Endometrial microvascular endothelial cells (primary cell): ENCODE data around the gene SAP30BP. TPM values are rescaled to one million over a fixed set of nuclear protein-coding genes. Genes with fewer than 3 reads are reported as not detected.

Experiments used
- in situ Hi-C: cut with HindIII; loops from 2 replicates; pipeline ENCODE4 v1.10.0; 2017; ENCODE audit warnings: low sequenced_read_pairs, low pct_unique_long_range_greater_than_20kb; ENCODE audit errors: inconsistent ontology term
- total RNA-seq: library from RNA; depleted of rRNA; stranded (reverse); fragments of >200 nt; gene quantifications from one replicate; pipeline ENCODE4 v1.2.3, GENCODE V29; 2015; ENCODE audit errors: inconsistent ontology term

SAP30BP gene
- total RNA-seq, 1 donor from 2014 or later: 107 TPM

GRCh38 chr17:75643643-75644017, 23.5 kb upstream of the SAP30BP start:
- in situ Hi-C loops: no loop called here

- in situ Hi-C loops: no loop called here
Observed at GRCh38 chr17:75645501-75645888, 21.6 kb upstream of the SAP30BP start.

- in situ Hi-C loops: no loop called here
Observed at GRCh38 chr17:75645889-75646637, 21.1 kb upstream of the SAP30BP start.

DNA sequence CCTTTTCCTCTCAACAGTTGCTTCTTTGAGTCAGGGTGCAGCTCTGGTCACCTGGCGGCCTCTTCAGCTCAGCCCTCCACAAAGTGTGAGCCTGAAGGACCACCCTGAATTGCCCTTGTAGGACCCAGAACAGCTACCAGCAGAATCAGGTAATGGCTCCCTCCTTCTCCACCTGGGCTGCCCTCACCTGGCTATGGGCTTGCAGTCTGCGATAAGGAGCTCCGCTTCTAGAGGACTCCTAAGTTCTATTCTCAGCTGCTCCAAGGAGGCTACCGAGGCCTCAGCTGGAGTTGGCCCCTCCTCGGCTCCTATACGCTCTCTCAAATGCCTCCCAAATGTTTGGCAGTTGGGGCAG, 20.5 kb upstream of the SAP30BP start:
- in situ Hi-C loops: no loop called here

GRCh38 chr17:75647061-75647460, 20.1 kb upstream of the SAP30BP start:
- in situ Hi-C loops: no loop called here

- in situ Hi-C loops: no loop called here
Observed at GRCh38 chr17:75647921-75648320, 19.2 kb upstream of the SAP30BP start.

GRCh38 chr17:75649687-75650086, 17.5 kb upstream of the SAP30BP start:
- in situ Hi-C loops: no loop called here

DNA sequence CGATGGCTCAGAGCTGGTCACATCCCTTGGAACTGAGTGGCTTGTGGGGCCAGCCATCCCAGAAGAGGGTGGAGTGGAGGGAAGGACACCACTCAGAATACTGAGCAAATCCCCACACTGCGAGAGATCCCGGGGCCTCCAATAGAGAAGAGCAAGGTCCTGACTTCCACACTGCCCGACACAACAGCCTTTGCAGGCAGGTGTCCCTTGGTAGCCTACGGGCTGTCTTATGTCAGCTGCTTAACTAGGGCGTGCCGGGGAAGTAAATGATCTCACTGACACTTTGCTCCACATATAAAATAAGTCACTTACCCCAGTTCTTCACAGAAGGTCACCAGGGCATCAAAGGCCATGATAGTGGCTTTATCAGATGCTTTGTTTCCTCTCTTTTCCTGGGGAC, 16.3 kb upstream of the SAP30BP start:
- in situ Hi-C loops: no loop called here

GRCh38 chr17:75652341-75652740, 14.8 kb upstream of the SAP30BP start:
- in situ Hi-C loops: no loop called here

- in situ Hi-C loops: no loop called here
Observed at GRCh38 chr17:75652934-75653549, 14.1 kb upstream of the SAP30BP start.

GRCh38 chr17:75654176-75654575, 13.0 kb upstream of the SAP30BP start:
- in situ Hi-C loops: no loop called here

DNA sequence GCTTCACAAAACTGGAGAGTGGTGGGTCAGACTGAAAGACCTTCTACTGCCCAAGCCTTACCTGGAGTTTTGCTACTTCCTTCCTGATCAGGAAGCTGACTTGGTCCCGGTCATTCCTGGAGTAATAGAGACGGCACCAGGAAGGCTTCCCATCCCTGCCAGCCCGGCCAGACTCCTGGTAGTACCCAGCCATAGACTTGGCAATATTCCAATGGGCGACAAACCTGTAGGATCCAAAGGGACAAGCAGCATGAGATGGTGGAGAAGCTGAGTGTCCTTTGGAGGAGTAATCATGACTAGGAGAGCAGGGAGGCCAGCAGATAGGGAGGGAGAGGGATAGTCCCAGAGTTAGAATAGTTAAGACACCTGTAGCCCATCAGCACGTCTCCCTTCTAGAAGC, 8.9 kb upstream of the SAP30BP start:
- in situ Hi-C loops: no loop called here

DNA sequence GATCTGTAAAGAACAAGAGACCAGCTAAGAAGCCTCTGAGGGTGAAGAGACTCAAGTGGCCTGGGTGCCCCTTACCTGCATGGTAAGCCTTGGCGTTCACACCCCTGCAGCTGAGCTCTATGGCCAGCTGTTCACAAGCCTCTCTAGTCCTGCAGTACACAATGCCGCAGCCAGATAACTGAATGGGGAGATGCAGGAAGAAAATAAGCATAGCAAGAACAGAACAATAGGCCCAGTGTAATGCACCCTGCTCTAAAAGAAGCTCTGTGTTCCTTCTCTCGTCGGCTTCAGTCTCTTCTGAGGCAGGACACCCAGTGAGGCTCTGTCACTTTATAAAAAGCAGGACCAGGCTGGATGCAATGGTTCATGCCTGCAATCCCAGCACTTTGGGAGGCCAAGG, 5.6 kb upstream of the SAP30BP start:
- in situ Hi-C loops: no loop called here

- in situ Hi-C loops: no loop called here
Observed at GRCh38 chr17:75662511-75662910, 4.6 kb upstream of the SAP30BP start.

DNA sequence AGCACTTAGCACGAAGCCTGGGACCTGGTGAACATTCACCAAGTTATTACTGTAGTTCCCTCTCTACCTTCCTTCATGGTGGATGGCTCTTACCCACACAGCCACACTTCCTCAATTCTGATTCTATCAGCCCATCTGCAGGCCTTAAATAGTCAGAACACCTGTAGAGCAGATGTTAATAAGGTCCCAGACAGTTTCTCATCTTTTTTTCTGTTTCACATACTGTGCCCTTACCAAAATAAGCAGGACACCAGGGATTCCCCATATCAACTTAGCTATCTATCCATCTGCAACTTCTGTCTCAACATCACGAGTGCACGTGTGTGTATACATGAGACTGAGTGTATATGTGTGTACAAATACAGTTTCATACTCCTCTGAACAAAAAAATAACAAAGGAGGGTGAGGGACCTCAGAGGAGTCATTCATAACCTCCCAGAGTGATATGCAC, 3.0 kb upstream of the SAP30BP start:
- in situ Hi-C loops: no loop called here

- in situ Hi-C loops: no loop called here
Observed at GRCh38 chr17:75665981-75666380, 1.2 kb upstream of the SAP30BP start.

- in situ Hi-C loops: no loop called here
Observed at GRCh38 chr17:75667825-75668224, 687 bp downstream of the SAP30BP start.

- in situ Hi-C loops: no loop called here
Observed at GRCh38 chr17:75668489-75668888, 1.4 kb downstream of the SAP30BP start.

DNA sequence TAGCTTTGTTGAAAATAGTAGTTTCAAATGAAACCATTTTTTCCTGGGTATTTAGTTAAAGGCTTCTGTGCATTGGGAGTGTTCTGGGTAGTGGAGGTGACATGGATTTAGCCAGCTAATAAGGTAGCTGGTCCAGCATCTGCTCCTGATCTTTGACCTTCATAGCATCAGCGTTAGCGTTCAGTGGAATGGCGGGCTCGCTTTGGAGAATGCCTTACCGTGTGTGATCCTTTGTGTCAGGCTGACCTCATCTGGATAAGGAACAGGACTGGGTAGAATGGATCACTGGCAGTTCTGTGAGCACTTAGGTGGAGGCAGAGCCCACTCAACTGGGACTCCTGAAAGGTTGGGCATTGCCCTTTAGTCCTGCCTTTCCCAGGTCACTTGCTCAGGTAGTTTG, 3.7 kb downstream of the SAP30BP start:
- in situ Hi-C loops: no loop called here

DNA sequence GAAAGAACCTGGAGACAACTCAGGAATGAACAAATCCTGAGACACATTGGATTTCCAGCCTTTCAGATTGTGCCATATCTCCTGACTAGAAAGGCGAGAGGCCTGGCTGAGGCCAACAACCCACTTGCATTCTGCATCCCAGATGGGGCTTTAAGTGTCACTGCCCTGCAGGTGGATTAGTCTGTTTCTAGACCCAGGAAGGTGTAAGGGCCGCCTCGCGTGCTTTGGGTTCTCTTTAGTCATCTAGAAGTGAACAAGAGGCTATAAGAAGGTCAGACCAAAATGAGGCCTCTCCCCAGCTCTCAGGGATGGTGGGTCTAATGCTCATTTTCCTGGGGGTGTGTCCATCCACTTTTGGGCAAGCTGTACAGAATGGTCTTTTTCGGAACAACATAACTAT, 4.9 kb downstream of the SAP30BP start:
- in situ Hi-C loops: no loop called here

DNA sequence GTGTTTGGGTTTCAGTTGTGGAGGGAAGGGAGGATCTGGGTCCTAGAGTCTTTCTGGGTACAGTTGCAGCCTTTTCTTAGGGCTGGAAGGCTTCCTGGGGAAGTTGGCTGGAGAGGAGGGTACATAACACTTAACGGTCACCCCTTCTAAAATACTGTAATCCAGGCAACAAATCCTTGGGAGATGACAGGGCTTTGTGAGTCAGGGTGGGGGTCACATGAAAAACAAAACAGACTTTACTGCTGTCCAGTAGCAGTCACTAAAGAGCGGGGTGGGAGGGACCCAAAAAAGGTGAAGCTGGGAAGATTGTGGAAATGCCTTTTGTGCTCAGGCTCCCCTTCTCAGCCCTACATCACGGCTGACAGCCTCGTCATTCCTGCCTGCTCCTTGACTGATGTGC, 6.3 kb downstream of the SAP30BP start:
- in situ Hi-C loops: no loop called here
